GM21786 (cell line): ENCODE measurements around the gene SRSF12.

Source experiments
- ATAC-seq: cut with Tn5 transposase; IDR thresholded peaks from one replicate; pipeline ENCODE4 v1.9.1; 2021; ENCODE audit not compliant: unreplicated experiment

Gene SRSF12

GRCh38 chr6:89117211-89118108 lies at the start of gene SRSF12:
Gene SRSF12 (minus strand): TSS chr6:89118071. CDS start chr6:89117887, 184 bp downstream.
- ATAC-seq = no peak

DNA sequence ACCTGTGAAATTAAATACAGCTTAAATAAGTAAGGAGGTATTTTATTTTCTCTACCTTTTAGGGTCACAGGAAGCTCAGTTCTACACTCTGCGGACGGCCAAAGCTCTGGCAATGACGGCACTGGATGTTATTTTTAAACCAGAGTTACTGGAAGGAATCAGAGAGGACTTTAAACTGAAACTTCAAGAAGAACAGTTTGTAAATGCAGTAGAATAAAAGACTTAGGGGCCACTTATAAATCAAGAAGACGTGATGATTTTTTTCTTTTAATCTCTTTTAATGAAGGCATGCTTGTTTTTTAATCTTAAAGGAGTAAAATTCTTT lies 44.1 kb upstream of the SRSF12 start:
- no peak for ATAC-seq

DNA sequence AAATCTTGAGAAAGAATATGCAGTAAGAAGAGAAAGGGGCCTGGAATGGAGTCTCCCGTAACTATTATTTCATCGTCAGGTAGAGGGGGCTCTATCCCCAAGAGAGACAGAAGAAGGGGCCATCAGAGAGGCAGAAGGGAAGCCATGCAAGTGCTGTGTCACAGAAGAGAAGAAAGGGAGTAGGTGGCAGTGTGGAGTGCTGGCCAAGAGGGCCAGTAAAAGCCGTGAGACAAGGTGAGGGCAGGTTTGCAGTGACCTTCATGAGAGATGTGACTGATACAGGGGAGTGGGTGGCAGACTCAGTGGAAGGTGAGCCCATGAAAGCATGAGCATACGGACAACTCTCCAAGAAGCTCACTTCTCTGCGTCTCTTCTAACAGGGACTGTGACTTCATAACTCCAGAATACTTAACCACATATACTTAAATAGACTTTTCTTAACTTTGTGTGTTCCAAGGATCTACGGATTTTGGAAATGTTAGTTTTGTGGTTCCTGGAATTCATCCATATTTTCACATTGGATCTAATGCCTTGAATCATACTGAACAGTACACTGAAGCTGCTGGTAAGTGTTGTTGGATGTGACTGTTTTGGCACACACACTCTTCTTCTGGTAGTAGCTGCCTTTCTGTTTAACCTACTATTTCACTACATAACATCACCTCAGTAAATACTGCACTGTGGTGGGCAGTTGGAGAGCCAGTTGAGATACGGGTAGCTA lies 43.6 kb upstream of the SRSF12 start:
- no peak for ATAC-seq

DNA sequence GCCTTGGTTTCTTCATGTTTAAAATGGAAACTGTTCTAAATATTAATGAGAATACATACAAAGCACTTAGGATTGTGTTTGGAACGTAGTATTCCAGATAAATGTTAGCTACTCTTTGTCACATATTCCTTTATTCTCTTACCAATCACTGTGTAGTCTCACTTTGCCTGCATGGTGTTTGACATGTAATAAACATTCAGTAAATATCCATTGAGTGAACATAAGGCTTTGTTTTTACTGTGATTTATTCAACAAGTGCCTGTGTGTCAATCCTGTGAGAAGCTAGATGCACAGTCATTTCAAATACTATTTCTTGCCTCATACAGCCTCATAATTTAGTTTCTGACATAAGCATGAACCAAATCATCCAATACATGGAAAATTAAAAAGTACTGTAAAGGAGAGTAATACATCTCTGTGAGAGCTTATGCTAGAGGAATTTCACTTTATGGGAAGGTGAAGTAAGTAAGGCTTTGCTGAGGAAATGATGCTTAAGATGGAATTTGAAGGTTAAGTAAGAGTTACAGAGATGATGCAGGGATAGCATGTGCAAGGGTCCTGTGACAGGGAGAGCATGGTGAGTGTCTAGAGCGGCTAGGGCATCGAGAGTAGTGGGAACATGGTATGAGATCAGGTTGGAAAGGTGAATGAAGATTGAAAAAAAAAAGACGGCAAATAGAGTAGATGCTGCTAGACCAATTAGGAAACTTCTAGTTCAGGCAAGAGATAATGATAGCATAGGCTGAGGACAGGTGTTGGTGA lies 42.6 kb upstream of the SRSF12 start:
- no peak for ATAC-seq

DNA sequence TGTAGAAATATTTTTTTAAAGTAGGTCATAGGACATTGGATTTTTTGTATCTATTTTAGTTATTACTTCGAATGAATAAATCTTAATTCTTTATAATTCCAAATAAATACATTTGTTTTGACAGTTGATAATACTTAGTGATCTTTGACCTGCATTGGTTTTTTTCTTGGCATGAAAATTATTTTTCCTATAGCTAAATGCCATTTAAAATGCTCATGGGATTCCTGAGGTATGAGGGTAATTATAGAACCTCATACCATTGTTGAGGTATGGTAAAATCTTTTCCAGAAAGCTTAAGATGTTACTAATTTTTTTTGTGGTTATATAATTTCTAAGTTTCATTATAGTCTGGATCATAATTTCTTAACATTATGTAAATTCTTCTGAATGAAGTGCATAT lies 36.3 kb upstream of the SRSF12 start:
- ATAC-seq = no peak

- ATAC-seq = no peak
These were observed 30.3 kb upstream of the SRSF12 start for GRCh38 chr6:89148016-89148750.

GRCh38 chr6:89146718-89147700 lies 29.1 kb upstream of the SRSF12 start:
- ATAC-seq = peak; percentile 18

DNA sequence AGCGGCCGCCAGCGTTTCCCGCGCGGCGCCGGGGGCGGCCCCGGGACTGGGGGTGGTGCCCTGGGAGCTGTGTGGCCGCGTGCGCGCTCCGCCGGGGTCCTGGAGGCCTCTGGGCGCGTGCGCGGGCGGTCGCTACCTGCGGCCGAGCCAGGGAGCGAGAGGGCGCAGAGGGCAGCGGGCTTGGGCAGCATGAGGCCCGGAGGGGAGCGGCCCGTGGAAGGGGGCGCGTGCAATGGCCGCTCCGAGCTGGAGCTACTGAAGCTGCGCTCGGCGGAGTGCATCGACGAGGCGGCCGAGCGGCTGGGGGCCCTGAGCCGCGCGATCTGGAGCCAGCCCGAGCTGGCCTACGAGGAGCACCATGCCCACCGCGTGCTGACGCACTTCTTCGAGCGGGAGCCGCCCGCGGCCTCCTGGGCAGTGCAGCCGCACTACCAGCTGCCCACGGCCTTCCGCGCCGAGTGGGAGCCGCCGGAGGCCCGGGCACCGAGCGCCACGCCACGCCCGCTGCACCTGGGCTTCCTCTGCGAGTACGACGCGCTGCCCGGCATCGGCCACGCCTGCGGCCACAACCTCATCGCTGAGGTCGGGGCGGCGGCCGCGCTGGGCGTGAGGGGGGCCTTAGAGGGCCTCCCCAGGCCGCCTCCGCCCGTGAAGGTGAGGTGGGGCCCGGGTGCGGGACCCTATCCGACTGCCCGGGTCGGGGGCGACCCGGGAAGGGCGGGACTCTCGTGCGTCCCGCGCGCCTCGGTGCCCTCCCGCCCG lies 28.3 kb upstream of the SRSF12 start, which contains the start of gene PM20D2:
Gene PM20D2, plus strand, starts transcription at position 100 of the 762 bp plus-strand sequence. Its CDS starts 90 bp downstream, at position 190.
- ATAC-seq = peak; percentile 57

DNA sequence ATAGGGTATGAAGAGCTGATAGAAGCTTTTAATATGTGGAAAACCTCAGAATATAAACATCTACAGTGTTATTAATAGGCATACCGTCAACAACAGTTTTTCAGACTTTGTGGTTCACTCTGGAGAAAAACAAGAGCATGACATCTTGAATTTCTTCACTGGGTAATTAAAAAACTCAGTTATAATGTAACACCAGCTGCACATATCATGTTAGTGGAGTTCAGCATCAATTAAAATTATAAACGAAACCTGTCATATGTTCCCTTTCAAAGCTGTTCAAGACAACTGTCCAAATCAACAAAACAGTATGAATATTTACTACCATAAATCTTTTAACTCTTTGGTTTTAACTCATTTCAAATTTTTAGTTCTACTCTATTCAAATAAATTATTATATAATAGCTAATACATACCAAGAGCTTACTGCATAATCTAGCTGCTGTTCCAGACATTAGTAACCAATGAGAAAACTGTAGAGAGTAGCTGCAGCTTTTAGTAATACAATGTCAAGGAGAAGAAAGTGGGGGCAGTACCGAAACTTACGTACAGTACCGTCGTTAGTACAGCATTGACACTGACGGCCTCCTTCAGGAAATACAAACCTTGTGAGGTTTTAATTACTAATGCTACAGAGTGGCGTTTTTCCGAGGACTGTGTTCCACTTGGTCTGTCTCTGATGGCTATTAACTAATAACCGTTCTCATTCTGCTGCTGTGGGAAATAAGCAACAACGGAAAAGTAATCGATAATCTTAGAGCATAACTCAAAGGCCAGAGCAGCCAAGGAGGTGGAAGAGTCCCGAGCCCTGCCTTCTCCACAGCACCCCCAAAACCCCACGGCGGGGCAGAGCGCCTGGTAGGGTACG lies 27.5 kb upstream of the SRSF12 start:
- peak; percentile 68 for ATAC-seq

- no peak for ATAC-seq
These were observed 26.6 kb upstream of the SRSF12 start for GRCh38 chr6:89144354-89144906.

DNA sequence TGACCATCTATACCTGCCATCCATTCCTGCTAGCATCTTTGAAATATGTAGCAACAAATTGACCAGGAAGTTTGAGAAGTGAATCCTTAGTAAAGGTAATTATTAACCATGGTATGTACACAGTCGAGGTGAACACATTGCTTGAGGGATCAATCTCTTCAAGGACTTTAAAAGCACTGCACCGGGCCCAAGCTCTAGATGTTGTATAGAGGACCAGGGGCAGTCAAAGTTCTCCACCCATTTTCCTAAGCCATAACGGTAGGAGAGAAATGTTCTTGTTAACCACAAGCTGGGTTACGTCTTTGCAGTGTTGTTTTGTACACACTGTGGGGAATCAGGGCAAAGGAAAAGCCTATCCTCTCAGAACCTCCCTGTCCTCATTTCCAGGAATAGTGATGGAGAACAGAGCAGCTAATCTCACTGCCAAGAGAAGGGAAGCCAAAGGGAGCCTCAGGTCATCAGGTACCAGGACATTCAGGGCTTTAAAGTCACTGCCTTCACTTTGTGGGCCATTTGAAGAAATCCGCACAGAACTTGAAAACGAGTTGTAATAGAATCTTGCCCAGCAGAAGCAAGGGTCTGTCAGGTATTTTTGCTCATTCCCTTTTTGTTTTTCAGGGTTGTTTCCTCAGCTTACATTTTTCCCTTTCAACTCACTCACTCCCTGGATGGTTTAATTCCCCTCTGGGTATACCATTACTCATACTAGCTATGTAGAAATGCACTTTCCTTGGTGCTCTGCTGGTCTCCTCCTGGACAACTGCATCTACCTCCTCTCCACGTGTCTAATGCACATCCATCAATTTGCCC lies 22.7 kb upstream of the SRSF12 start:
- no peak for ATAC-seq

- no peak for ATAC-seq
These were observed 21.9 kb upstream of the SRSF12 start for GRCh38 chr6:89139509-89140346.

DNA sequence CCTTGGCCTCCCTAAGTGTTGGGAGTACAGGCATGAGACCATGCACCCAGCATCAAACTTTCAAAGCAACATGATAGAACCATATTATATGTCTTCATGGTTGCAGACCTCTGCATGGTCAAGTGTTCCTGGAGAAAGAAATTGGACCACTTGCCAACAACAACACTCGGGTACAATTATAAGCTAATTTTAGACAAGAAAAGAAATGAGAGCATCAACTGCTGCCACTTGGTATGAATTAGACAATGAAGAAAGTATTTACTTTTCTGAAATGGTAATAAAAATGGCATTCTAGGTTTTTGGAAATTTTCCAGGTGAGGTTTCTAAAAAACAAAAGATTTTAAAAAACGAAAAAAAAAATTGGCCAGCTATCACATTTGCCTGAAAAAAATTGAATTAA lies 20.3 kb upstream of the SRSF12 start:
- ATAC-seq = no peak

- no peak for ATAC-seq
These were observed 16.9 kb upstream of the SRSF12 start for GRCh38 chr6:89134723-89135122.

- ATAC-seq = no peak
These were observed 16.1 kb upstream of the SRSF12 start for GRCh38 chr6:89133981-89134380.

- ATAC-seq = no peak
These were observed 14.2 kb upstream of the SRSF12 start for GRCh38 chr6:89132057-89132456.
